ENCODE data around the gene FRMPD1. TPM values are rescaled to one million over a fixed set of nuclear protein-coding genes. Genes with fewer than 3 reads are reported as not detected.

The FRMPD1 gene
- total RNA-seq, 1 experiment from 2014 or later, result 0.26 TPM

GRCh38 chr9:37611014-37611413 is 39.7 kb upstream of the FRMPD1 start:
- Mint-ChIP-seq H3K27ac (no peak overlapping the region), H3K9me3 (no peaks in the 10 kb centered on the region), H3K36me3 (no peaks in the 10 kb centered on the region), H3K4me1 (no peaks in the 10 kb centered on the region), H3K27me3 (ENCODE audit: low read depth) (no peaks in the 10 kb centered on the region; the same call in 1 of the 2 replicates), H3K4me3 (no peak overlapping the region)
- POLR2A ChIA-PET, result no interaction called here
- no peak for DNase-seq (ENCODE audit: low spot score)
- TF ChIP-seq TCF7 (CRISPR knock-in tag; IDR thresholded peaks at IDR 0.05; ENCODE audit: low read depth), result no peak
- TF ChIP-seq ELF4 (CRISPR knock-in tag; IDR thresholded peaks at IDR 0.05; ENCODE audit: low read depth), result no peak
- CTCF ChIA-PET, result no interaction called here
- no peak for ATAC-seq

- H3K36me3 Mint-ChIP-seq, result no peaks in the 10 kb centered on the region
- no peak overlapping the region for H3K4me3 Mint-ChIP-seq
- H3K27me3 Mint-ChIP-seq (ENCODE audit: low read depth), result no peaks in the 10 kb centered on the region
- POLR2A ChIA-PET, result no interaction called here
- H3K9me3 Mint-ChIP-seq, result no peaks in the 10 kb centered on the region
- ATAC-seq, result no peak
- H3K27ac Mint-ChIP-seq, result no peak overlapping the region
- DNase-seq (ENCODE audit: low spot score), result no peak
- CTCF ChIA-PET, result no interaction called here
- H3K4me1 Mint-ChIP-seq, result no peaks in the 10 kb centered on the region
- TF ChIP-seq ARID4B (CRISPR knock-in tag; IDR thresholded peaks at IDR 0.05; ENCODE audit: borderline replicate concordance) (no peak), MXD4 (CRISPR knock-in tag; IDR thresholded peaks at IDR 0.05; ENCODE audit: borderline replicate concordance) (no peak), GABPB1 (CRISPR knock-in tag; IDR thresholded peaks at IDR 0.05) (no peak), PRRX2 (CRISPR knock-in tag; IDR thresholded peaks at IDR 0.05) (no peak), ZNF317 (CRISPR knock-in tag; IDR thresholded peaks at IDR 0.05; ENCODE audit: borderline replicate concordance, low read depth) (no peak), PREB (CRISPR knock-in tag; IDR thresholded peaks at IDR 0.05; ENCODE audit: borderline replicate concordance) (no peak), HMGXB4 (CRISPR knock-in tag; IDR thresholded peaks at IDR 0.05) (no peak), ZNF263 (CRISPR knock-in tag; IDR thresholded peaks at IDR 0.05; ENCODE audit: low read depth) (no peak), KAT7 (CRISPR knock-in tag; IDR thresholded peaks at IDR 0.05; ENCODE audit: borderline replicate concordance) (no peak), NFE2L1 (CRISPR knock-in tag; IDR thresholded peaks at IDR 0.05) (no peak), ZMAT4 (CRISPR knock-in tag; IDR thresholded peaks at IDR 0.05) (no peak), AR (CRISPR knock-in tag; IDR thresholded peaks at IDR 0.05) (no peak), JUN (CRISPR knock-in tag; IDR thresholded peaks at IDR 0.05) (no peak), FOXJ3 (CRISPR knock-in tag; IDR thresholded peaks at IDR 0.05; ENCODE audit: borderline replicate concordance) (no peak), SP1 (CRISPR knock-in tag; conservative IDR thresholded peaks at IDR 0.05) (no peak), SMAD4 (CRISPR knock-in tag; IDR thresholded peaks at IDR 0.05) (no peak)
- TF ChIP-seq, protein P1, sequence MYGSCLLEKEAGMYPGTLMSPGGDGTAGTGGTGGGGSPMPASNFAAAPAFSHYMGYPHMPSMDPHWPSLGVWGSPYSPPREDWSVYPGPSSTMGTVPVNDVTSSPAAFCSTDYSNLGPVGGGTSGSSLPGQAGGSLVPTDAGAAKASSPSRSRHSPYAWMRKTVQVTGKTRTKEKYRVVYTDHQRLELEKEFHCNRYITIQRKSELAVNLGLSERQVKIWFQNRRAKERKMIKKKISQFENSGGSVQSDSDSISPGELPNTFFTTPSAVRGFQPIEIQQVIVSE (CRISPR knock-in tag; IDR thresholded peaks at IDR 0.05; ENCODE audit: borderline replicate concordance), result no peak
- TF ChIP-seq, protein P2, sequence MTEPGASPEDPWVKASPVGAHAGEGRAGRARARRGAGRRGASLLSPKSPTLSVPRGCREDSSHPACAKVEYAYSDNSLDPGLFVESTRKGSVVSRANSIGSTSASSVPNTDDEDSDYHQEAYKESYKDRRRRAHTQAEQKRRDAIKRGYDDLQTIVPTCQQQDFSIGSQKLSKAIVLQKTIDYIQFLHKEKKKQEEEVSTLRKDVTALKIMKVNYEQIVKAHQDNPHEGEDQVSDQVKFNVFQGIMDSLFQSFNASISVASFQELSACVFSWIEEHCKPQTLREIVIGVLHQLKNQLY (CRISPR knock-in tag; IDR thresholded peaks at IDR 0.05), result no peak
Observed at GRCh38 chr9:37611961-37612360, 38.8 kb upstream of the FRMPD1 start.
